SK-N-SH (cell line): Measurements from ENCODE around the gene RPS6KL1.

Experiments used
- CTCF ChIP-seq: fragments of 200-600 bp; sonication (generic); IDR thresholded peaks from 2 replicates; pipeline ENCODE4 v1.6.1; 2017; ENCODE audit warnings: antibody characterized with exemption, mild to moderate bottlenecking, moderate library complexity
- EP300 ChIP-seq, 2 experiments: IDR thresholded peaks; 2 replicates each; pipeline versions ENCODE4 v1.4.0 to v1.6.1; 2012; ENCODE audit warnings: borderline replicate concordance in 1 of 2, low read depth in 1 of 2, low read length in 1 of 2
- EZH2phosphoT487 ChIP-seq: fragments of 200-600 bp; sonication (generic); IDR thresholded peaks from 2 replicates; pipeline ENCODE4 v1.6.1; 2017; ENCODE audit warnings: low read depth, mixed run types, mild to moderate bottlenecking, antibody characterized with exemption, moderate library complexity, borderline replicate concordance
- GABPA ChIP-seq: IDR thresholded peaks from 2 replicates; pipeline ENCODE4 v1.4.0; 2012; ENCODE audit warnings: low read depth, mild to moderate bottlenecking
- GATA2 ChIP-seq: sonication (generic); formaldehyde crosslinking; IDR thresholded peaks from 2 replicates; pipeline ENCODE4 v1.5.0; 2020; ENCODE audit warnings: mild to moderate bottlenecking, missing genetic modification reagents
- MXI1 ChIP-seq: IDR thresholded peaks from 2 replicates; pipeline ENCODE4 v1.6.1; 2012; ENCODE audit warnings: mild to moderate bottlenecking, low read depth, low read length, improper control_type of control experiment
- POLR2AphosphoS5 ChIP-seq: IDR thresholded peaks from 2 replicates; pipeline ENCODE4 v1.6.1; 2012; ENCODE audit warnings: low read depth, low read length
- TAF1 ChIP-seq: IDR thresholded peaks from 2 replicates; pipeline ENCODE4 v1.6.1; 2012; ENCODE audit warnings: low read depth, mild to moderate bottlenecking, low read length, moderate library complexity, borderline replicate concordance
- USF1 ChIP-seq: IDR thresholded peaks from 2 replicates; pipeline ENCODE4 v1.4.0; 2012; ENCODE audit warnings: low read depth, borderline replicate concordance
- USF2 ChIP-seq: fragments of 150-350 bp; IDR thresholded peaks from 2 replicates; pipeline ENCODE4 v1.6.1; 2017; ENCODE audit warnings: antibody characterized with exemption, low read length, low read depth, borderline replicate concordance
- YY1 ChIP-seq: IDR thresholded peaks from 2 replicates; pipeline ENCODE4 v1.4.0; 2012; ENCODE audit warnings: low read depth, mild to moderate bottlenecking
- ZBTB33 ChIP-seq: IDR thresholded peaks from 2 replicates; pipeline ENCODE4 v1.4.0; 2012; ENCODE audit warnings: low read depth, borderline replicate concordance

GRCh38 chr14:74961238-74961911, 38.3 kb upstream of the RPS6KL1 start:
- TF ChIP-seq CTCF, result no peak
- TF ChIP-seq EP300 (IDR thresholded peaks at IDR 0.05; ENCODE audit: borderline replicate concordance in 1 of 2, low read depth in 1 of 2, low read length in 1 of 2), result no peak
- no peak for TF ChIP-seq GABPA
- no peak for TF ChIP-seq GATA2 (CRISPR knock-in tag)
- TF ChIP-seq ZBTB33, result no peak
- no peak for TF ChIP-seq EZH2phosphoT487
- no peak for TF ChIP-seq USF1
- no peak for TF ChIP-seq YY1
- TF ChIP-seq TAF1, result no peak
- no peak for TF ChIP-seq MXI1
- TF ChIP-seq POLR2AphosphoS5, result no peak
- TF ChIP-seq USF2, result no peak
